GM18907 (cell line): Measurements from ENCODE around the gene PTPN20.
"Not testable (repeated sequence)": the region's sequence is repeated elsewhere in the genome, so short reads cannot be mapped to it uniquely, and the experiment has no call there.

ENCODE experiments used
- ATAC-seq: cut with Tn5 transposase; IDR thresholded peaks from one replicate; pipeline ENCODE4 v1.9.1; 2021; ENCODE audit warnings: mild to moderate bottlenecking, moderate library complexity; ENCODE audit not compliant: unreplicated experiment

Gene PTPN20

DNA sequence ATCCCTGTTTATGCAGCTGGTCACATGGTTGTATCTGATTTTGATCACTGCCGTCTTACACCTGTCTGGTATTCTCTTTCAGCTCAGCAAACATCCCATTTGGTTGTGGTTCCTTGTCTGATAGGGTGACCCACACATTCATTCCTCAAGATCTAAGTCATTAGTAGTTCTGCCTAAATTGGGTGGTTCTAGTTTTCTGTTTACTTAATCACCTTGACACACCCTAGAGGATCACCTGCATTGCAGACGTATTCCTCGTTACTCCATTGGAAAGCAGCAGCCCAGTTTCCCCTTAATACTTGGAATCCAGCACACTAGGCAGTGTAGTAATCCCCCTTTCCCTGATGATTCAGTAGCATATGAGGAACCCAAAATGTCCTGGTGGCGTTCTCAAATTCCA is 41.3 kb downstream of the PTPN20 start:
- ATAC-seq = not testable (repeated sequence)

DNA sequence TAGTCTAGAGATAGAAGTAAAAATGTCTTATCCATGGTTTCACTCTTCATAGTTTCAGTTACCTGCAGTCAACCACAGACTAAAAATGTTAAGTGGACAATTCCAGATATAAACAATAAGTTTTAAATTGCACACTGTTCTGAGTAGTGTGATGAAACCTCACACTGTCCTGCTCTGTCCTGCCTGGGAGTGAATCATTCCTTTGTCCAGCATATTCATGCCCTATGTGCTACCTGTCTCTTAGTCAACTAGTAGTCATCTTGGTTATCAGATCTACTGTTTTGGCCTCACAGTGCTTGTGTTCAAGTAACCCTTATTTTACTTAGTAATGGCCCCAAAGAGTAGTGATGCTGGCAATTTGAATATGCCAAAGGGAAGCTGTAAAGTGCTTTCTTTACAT is 49.5 kb downstream of the PTPN20 start:
- not testable (repeated sequence) for ATAC-seq

DNA sequence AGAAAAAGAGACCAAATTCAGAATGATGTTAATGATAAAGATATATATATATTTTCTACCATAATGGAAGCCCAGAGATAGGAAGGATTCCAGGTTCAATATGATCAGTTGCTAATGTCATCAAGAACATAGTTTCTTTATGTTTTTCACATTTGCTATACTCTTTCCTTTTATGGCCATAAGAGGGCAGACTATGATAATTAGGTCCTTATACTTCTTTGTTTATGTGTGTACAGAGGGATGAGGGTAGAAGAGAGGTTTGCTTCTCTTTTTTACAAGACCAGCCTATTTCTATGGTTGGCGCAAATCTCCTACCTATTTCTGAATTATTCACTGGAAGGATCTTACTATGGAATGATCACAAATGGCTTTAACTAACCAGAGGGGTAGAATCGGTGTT is 52.1 kb downstream of the PTPN20 start:
- not testable (repeated sequence) for ATAC-seq

DNA sequence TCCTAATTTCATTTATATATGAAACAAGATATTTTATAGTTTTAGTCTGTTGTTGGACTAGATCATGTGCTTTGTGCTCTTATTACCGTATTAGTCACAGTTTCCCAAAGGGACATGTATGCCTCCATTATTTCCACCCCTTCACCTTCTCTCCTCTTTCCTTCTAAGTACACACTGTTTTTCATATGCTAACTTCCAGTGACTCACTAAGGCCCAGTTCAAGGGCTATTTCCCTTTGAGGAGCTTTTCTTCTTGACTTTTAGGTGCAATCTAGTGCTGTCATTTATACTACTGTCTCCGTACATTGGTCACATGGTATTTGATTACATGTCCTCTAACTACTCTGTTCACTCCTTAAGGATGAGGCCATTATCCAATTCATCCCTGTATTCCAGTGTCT is 55.8 kb downstream of the PTPN20 start:
- not testable (repeated sequence) for ATAC-seq

DNA sequence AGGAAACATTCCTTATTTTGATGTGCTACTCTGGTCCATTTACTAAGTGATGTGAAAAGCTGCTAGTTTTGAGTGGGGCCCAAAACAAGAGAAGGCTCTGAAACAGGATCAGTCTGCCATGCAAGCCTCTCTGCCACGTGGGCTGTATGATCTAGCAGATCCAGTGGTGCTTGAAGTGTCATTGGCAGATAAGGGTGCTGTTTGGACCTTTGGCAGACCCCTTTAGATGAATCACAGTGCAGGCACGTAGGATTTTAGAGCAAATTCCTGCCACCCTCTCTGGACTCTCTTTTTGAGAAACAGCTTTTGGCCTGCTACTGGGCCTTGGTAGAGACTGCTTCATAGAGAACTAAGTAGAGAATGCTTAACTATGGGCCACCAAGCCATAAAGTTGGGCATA is 69.0 kb downstream of the PTPN20 start:
- not testable (repeated sequence) for ATAC-seq

DNA sequence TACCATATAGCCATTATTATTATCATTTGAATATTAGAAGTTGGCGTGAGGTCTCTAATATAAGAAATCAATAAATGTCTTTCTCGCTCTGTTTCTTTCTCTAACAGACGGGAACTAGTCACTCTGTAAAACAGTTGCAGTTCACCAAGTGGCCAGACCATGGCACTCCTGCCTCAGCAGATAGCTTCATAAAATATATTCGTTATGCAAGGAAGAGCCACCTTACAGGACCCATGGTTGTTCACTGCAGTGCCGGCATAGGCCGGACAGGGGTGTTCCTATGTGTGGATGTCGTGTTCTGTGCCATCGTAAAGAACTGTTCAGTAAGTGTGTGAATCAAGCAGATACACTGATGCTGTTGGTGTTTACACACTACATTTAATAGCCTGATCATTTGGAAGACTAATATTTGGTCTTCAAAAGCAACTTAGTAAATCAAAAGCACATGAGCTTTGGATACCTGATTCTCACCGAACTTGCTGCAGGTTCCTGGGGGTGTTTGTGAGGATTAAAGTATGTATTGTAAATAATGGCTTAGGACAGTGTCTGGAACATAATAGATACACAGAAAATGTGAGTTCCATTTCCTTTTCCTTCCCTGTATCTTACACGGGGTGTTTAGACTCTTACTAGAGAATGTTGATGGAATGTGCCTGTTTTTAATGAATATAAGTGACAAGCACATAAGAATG is 76.2 kb downstream of the PTPN20 start:
- peak; percentile 97 for ATAC-seq

DNA sequence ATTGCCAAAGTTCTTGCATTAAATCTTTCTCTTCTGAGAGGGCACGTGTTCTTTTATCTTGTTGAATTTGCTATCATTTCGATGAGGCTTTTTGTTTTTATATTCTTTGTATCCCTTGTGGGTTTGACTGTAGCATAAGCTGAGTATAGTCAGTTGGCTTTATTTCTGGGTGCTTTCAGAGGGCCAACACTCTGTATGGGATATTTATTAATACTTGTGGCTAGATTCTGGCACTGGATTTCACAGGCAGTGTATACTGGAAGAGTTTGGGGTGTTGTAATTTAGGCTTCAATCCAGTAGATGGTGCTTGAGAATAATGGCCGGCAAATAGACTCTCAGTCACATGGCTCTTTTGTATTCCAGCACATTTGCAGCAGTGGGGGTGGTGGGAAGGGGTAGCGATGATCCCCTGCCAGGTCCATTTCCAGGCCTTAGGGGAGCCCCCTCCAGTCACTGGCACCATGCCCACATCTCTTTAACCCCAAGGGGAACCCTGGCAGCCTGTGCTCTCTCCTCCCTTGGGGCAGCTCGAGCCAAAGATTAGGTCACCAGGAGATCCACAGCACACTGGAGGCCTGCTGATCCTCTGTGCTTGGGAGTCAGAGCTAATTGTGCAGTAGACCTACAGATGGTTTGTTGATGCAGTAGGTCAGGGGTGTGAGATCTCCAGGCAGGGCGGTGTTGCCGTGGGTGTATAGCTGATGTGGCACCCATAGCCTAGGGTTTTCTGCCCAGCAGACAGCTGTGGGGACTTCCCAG is 81.8 kb downstream of the PTPN20 start:
- ATAC-seq = no peak

DNA sequence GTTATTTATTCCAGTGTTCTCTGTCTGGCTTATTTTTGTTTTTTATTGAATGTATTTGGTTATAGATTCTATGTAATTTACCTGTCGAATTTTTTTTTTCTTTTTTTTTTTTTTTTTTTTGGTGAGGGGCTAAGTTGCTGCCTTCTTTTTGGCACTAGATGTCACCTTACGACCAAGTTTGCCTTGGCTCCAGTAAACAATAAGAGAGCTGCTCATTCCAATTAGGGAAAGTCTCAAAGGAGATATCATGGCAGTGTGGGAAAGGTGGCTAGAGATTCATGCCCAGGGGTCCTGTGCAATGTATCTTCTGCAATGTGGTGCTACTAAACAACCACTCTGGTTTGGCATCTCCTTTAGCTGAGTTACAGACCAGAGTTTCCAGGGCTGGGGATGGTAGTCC is 84.0 kb downstream of the PTPN20 start:
- ATAC-seq = no peak

DNA sequence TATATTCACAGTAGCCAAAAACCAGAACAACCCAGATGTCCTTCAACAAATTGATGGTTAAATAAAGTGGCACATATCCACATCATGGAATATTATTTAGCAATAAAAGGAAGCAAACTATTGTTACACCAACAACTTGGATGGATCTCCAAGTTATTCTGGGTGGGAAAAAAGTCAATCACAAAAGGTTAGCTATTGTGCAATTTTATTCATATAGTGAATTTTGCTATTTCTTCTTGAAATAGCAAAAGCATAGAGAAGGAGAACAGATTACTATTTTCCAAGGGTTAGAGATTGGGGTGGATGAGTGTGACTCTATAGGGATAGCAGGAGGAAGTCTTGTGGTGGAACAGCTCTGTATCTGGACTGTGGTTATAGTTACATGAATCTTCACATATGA is 87.0 kb downstream of the PTPN20 start:
- no peak for ATAC-seq

DNA sequence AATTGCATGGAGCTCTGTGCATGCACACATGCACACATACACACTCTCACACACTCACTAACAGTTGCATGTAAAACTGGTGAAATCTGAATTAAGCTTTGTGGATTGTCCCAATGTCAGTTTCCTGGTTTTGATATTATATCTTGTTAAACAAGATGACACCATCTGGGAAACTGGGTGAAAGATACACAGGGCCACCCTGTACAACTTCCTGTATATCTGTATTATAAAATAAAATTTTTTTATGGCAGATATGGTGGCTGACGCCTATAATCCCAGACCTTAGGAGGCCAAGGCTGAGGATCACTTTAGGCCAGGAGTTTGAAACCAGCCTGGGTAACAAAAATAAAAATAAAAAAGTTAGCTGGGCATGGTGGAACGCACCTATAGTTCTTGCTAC is 87.4 kb downstream of the PTPN20 start:
- no peak for ATAC-seq

DNA sequence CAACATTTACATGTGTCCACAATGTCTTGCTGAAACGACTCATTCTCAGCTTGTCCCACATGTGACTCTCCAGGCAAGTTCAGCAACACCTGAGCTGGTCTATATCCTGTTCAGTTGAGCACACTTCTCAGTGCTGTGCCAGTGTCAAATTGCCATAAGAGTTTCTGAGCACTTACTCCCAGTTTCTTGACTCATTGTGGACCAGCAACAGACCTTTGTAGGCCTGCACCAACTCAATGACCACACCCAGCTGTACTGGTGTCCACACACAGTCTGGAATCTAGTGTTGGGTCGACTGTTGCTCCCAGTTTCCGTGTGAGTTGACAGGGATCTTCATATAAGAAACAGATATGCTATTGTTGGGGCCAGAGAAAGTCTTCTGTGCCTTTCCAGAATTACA is 88.0 kb downstream of the PTPN20 start:
- no peak for ATAC-seq

DNA sequence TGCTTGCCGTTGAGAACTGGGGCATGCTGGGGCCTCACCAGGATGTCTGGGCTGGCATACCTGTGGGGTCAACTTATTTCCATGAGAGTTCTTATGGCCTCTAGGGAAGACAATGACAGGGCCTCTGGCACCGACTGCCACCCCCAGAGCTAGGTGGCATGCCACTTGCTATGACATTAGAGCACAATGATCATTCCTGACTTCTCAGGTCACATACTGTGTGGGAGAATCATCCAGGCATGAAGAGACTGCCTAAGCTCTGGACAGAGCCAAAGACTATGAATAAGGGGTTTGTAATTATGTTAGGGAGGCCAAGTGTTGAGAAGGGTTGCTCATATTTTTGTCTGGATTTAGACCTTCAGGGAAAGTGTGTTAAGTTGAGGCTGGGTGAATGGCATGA is 97.5 kb downstream of the PTPN20 start:
- ATAC-seq = no peak

DNA sequence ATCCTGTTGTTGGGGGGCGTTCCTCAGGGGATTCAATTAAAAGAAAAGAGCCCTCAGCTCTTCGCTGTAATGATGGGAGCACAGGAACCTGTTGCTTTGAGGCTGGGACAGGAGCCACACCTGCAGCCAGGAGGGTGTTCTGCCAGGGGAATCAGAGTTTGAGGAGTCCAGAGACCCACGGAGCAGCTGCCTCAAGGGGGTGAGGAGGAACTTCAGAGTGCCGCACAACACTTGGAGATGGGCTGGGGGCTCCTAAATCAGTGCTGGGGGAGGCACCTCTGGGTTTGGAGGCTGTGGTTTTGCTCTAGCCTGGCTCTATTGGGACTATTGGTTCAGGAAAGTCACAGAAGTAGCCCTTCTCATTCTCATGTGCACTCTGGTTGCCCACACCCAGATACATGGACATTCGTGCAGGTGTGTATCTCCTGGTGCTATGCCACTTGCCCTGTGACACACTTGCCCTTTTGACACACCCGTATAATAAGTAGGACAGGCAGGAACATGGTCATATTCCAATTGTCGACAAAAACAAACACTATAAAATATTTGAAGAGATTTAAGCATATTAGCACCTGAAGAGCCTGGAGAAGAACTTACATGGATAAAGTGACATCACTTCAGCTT is 98.1 kb downstream of the PTPN20 start:
- no peak for ATAC-seq

DNA sequence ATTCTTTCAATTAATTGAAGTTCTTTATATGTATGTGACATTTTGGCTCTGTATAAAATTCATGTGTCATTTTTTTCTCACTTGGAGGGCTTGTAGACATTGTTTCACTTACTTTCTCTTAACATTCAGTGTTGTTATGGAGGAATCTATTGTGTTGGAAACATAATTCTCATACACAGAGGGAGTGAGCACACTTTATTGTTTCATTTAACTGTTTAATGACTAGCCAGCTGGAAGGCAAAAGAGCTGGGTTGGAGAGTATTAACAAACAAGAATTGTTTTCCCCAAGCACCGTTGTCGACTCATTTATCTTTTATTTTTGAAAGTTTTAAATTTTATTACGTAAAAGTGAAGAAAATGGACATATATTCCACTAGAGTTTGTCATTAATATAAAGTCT is 98.8 kb downstream of the PTPN20 start:
- no peak for ATAC-seq

DNA sequence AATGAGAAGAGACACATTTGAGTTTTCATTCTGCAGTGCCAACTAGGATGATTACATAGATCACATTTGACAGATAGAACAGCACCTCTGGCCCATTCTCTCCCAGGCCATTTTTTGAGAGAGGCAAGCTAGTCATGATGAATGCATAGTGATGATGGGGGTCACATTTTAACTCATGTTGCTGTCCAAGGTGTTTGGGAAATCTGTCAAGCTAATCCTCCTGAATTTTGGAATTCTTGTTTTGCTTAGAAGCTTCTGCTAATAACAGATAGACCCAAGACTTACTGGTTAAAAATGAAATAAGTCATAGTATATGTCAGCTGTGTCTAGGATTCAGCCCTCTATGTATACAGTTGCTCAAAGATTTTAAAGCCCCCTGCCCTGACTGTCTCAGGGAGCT is 101.0 kb downstream of the PTPN20 start:
- ATAC-seq = no peak

DNA sequence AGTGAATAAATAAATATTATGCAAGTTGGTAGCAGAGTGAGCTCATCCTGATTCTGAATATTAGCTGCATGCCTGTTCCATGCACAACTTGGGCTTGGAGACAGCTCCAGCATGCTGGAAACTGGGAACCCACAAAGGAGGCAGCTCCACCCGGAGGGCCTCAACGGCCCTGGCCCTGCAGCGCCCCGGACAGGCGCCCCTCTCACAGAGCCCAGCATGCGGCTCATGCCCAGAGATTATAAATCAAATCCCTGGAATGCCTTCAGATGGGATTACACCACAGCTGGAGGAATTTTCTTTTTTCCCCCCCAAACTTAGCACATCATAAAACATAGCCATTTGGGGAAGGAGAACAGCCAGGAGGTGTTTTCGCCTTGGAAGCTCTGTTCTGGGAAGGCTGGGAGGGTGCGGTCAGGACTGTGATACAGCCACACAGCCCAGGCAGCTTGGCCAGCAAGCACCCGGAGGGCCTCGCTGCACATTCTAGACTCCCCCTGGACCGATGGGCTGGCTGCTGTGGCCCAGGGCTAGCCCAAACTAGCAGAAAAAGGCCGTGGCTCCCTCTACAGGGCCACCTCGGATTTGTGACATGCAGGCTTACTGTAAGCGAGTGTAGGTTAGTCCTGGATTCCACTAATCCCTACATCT is 102.4 kb downstream of the PTPN20 start:
- ATAC-seq = no peak

DNA sequence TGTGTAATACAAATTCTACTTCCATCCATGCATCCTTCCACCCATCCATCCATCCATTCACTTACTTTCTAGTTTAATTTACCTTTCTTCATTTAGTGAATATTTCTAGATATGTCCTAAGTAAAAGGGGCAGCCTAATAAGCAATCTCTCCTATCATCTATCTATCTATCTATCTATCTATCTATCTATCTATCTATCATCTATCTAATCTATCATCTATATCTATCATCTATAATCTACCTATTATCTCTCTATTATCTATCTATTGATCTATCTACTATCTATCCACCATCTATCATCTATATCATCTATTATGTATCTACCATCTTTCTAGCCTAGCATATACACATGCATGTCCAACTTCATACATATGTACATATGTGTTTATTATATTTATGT is 104.2 kb downstream of the PTPN20 start:
- ATAC-seq = no peak

DNA sequence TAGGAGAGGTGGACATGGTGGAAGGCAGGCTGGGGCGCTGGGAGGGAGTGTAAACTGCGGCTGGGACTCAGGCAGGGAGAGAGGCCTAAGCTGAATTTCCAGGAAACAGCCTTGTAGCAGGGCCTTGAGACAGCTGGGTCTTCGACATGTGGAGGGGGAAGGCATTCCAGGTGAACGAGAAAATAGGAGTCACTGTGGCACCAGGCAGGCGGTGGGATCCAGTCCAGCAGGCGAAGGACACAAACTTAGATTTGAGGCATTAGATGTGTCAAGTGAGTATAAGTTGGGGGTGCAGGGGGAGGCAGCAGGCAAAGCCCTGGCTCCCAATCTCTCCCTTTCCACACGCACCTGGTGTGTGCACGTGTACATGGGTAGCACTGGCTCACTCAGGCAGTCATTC is 105.3 kb downstream of the PTPN20 start:
- no peak for ATAC-seq

DNA sequence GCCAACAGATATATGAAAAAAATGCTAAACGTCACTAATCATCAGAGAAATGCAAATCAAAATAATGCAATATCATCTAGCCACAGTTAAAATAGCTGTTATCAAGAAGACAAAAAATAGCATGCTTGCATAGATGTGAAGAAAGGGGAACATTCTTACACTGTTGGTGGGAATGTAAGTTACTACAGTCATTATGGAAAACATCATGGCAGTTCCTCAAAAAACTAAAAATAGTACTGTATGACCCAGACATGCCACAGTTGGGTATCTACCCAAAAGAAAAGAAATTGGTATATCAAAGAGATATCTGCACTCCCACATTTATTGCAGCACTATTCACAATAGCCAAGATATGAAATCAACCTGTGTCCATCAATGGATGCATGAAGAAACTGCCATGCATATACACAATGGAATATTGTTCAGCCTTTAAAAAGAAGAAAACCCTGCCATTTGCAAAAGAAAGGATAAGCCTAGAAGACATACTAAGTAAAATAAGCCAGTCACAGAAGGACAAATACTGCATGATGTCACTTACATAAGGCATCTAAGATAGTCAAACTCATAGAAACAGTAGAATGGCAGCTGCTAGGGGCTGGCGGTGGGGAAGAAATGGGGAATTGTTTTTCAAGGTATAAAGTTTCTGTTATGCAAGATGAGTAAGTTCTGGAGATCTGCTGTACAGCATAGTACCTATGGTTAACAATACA is 107.0 kb downstream of the PTPN20 start:
- no peak for ATAC-seq

DNA sequence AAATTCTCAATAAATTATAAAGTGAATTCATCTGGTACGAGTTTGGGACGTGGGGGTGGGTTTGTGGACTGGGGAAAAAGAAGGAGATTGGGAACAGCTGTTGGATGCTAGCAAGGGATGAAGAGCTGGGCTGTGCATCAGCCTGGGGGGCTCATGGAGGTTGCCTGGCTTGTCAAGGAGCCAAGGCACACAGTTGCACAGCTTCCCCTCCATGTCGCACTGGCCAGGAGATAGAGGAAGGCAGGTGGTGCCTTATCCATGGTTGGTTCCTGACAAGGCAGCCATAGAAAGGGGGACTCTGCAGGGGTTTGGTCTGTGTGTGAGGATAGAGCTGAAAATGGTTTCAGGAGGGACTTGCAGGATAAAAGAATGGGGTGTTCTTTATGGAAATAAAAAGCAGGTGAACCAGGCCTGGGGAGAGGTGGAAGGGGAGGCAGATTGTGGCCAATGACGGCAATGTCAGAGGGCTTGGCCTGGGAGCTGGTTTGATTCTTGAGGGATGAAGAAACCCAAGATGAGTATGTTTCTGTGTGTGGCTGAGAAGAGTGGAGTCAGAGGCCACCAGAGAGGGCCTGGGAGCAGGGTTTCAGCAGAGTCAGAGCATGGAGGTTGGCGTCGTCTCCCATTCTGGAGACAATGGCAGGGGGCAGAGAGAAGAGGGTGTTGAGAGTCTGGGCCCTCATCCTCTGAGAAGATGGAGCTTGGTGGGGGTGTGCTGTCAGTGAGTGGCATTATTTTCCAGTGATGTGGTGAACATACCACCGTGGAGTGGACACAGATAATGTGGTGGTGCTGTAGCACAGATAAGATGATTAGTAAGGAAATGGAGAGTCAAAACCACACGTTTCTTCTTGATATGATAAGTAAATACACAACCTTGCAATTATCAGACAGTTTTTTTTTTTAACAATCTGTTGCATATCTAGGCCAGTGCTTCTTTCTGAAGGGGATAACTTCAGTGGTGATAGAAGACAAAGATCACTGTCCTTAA is 108.2 kb downstream of the PTPN20 start:
- no peak for ATAC-seq
